GM21723 (cell line): ENCODE measurements around the gene PLCE1.

Experiments
- ATAC-seq: cut with Tn5 transposase; IDR thresholded peaks from one replicate; pipeline ENCODE4 v1.9.1; 2021; ENCODE audit warnings: mild to moderate bottlenecking, moderate library complexity; ENCODE audit not compliant: unreplicated experiment

The PLCE1 gene

GRCh38 chr10:93993414-93993781, 333 bp upstream of the PLCE1 start:
- ATAC-seq, result peak; percentile 18

DNA sequence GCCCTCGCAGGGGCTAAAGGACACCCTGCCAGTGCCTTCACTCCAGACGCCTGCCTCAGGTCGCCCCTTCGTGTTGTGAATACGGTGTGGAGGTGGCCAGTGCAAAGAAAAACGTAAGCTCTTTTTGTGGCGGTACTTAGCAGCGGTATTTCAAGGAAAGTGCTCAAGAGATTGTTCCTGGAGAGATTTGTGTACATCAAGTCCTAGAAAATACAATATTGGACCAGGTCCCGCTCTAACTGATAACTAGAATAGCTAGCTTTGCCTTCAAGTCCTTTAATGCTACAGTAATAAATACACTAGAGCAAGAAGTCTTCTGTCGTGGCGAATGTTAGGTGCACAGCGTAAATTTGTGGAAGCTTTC, 689 bp downstream of the PLCE1 start:
- no peak for ATAC-seq

DNA sequence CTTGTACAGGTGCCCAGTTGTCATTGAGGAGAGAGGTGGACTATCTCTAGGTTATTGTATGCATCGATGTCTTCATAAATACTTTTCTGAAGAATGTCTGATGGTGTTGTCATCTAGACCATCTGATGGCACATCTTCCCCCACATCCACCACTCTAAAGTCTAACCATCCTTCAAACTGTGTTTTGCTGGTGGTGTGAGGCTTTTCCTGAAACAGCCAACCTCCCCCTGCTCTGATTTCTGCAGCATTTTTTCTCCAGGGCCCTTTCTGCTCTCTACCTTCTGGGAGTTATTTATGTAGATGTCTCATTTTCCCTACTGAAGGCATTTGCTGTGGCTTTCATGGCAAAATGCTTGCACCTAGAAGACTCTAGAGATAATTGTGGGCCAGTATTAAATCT, 1.5 kb downstream of the PLCE1 start:
- no peak for ATAC-seq

- ATAC-seq, result no peak
Observed at GRCh38 chr10:93995598-93996271, 2.0 kb downstream of the PLCE1 start.

DNA sequence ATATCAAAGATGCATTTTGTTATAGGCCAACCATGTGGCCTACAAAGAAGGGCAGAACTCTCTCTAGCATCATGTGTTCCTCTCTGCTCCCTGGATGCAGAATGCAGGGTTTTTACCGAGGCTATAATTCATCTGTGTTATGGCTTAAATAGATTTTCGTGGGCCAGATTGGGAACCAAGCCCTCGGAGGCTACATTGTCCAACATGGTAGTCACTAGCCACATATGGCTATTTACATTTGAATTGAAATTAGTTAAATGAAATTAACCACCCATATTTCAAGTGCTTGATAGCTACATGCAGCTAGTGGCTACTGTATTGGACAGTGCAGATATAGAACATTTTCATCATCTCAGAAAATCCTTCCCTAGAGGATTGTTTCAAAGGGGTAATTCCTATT, 2.8 kb downstream of the PLCE1 start:
- ATAC-seq, result no peak

GRCh38 chr10:93997546-93997945, 3.8 kb downstream of the PLCE1 start:
- no peak for ATAC-seq

- ATAC-seq, result no peak
Observed at GRCh38 chr10:93999401-93999851, 5.7 kb downstream of the PLCE1 start.

DNA sequence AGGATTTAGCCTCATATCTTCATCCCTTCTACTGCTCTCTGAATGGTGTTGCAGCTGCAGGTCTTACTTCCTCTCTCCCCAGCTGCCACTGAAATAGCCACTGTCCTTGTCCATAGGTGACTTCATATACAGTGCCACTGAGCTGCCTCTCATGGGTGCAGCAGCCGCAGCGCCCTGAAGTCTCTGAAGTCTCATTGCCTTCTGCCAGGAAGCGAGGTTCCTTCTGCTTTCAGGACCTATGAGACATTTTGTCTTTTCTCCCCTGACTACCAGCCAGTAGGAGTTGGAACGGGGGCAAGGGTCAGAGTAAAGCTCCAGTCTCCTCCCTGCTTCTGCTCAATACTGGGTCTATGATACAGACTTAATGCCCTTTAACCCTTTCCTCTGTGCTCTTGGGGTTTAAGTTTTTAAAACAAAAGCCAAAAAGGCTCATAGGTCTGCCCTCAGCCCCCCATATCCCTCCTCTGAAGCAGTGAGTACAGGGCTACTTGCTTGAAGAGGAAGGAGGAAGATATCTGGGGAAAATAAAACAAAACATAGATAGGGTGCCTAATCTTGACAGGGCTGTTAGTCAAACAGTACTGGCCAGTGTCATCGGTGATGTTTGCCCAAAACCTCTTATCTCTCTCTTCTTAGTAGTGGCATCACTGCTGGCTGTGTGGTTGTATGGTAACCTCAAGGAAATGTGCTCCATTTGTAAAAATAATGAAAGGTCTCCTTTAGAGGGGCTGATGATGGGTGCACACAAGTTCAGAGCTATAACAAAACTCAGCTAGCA, 7.1 kb downstream of the PLCE1 start:
- no peak for ATAC-seq

- no peak for ATAC-seq
Observed at GRCh38 chr10:94001416-94001810, 7.7 kb downstream of the PLCE1 start.

- no peak for ATAC-seq
Observed at GRCh38 chr10:94002156-94002555, 8.4 kb downstream of the PLCE1 start.

GRCh38 chr10:94003488-94003887, 9.8 kb downstream of the PLCE1 start:
- no peak for ATAC-seq

DNA sequence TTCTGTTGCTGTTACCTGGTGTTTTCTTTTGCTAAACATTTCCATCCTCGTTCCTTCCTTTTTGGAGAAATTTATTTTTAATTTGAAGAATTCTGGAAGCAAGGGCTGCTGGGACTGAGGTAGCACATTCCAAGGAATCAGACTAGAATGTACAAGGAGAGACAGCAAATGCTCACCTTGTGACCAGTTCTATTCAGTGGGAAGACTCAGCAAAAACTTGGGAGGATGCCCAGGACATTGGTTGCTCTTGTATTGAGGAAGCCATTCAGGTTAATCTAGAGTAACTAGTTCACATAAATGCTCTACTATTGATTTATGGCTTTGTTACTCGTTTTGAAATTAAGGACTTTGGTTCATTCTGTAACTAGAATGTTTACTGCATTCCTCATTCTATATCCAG, 11.3 kb downstream of the PLCE1 start:
- no peak for ATAC-seq

DNA sequence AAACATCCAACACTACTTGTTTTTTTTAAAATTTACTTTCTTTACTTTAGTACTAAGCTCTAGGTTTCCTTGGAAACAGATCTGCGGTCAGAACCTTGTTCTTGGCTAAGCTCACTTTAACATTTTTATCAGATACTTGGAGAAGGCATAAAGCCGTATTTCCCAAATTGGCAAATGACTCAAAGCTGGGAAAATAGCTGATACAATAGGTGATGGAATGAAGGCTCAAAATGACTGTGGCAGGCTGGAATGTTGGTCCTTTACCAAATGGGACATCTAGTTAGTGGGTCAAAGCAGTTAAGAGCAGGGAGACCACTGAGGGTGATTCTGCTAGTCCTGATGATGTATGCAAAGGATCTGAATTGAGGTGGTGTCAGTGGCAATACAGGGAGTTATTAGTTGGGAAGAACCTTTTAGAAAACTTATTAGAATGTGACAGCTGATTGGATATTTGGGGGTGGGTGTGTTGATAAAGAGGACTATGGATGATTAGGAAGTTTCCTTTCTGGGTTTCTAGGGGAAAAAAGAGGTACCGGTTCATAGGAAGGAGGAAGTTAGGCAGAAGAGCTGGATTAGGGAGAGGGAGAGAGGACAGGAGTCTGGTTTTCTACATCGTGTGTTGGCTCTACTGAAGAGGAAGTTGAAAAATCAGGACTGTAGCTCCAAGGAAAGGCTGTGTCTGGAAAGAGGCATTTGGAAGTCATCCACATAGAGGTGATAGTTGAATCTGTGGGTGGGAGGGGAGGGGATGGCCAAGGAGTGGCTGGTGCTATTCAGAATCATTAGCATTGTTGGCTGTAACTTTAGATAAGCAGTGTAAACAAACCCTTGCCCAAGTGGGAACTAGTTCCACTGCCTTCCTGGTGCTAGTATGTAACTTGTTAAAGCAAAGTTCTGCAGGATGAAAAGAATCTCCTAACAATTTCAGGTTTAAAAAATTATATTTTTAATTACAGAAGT, 13.1 kb downstream of the PLCE1 start:
- ATAC-seq, result no peak

GRCh38 chr10:94008526-94008925, 14.8 kb downstream of the PLCE1 start:
- no peak for ATAC-seq

- no peak for ATAC-seq
Observed at GRCh38 chr10:94010116-94010515, 16.4 kb downstream of the PLCE1 start.

- no peak for ATAC-seq
Observed at GRCh38 chr10:94010886-94011285, 17.2 kb downstream of the PLCE1 start.

DNA sequence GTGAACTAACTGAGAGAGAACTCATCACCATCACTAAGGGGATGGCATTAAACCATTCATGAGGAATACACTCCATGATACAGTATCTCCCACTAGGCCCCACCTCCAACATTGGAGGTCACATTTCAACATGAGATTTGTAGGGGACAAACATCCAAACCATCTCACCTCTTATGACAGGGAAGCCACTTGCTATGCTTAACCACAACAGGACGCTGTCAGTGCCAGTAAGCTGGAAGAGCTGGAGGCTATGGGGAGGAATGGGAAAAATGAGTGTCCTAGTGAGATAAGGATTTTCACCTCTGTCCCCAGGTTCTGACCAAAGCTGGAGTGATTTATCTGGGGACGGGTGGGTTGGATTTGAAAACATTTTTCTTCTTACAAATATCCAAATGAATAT, 17.6 kb downstream of the PLCE1 start:
- no peak for ATAC-seq

DNA sequence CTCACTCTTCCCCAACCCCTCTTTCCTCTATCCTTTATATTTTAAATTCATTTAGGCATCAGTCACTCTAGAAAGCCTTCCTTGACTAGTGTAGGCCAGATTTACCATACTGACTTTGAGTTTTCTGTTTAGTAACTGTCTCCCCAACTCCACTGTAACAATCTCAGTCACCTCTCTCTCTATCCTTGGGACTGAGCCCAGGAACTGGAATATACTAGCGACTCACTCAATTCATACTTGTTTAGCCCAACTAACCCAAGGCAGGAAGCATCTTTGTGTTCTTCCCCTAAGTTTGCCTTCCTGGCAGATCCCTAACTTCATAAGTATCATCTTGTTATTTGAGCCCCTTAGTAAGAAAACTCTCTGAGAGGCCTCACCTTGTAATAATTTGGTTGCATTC, 19.1 kb downstream of the PLCE1 start:
- no peak for ATAC-seq

- ATAC-seq, result no peak
Observed at GRCh38 chr10:94013331-94013760, 19.6 kb downstream of the PLCE1 start.

- ATAC-seq, result no peak
Observed at GRCh38 chr10:94014304-94014703, 20.6 kb downstream of the PLCE1 start.
